Lower lobe of right lung (tissue), 2 donors: ENCODE data around the gene TMEM167B. TPM values are rescaled to one million over a fixed set of nuclear protein-coding genes. Genes with fewer than 3 reads are reported as not detected.

ENCODE experiments used
- ATAC-seq, 2 donors: fragments of 200-7000 bp; cut with Tn5 transposase; one replicate each; pipeline ENCODE4 v1.9.1; 2020 to 2022; ENCODE audit warnings: mild to moderate bottlenecking in 2 of 2, moderate library complexity in 2 of 2
- DNase-seq: peaks from one replicate; pipeline ENCODE4 v3.0.0-alpha.2; 2020
- H3K27ac ChIP-seq: fragments of 200-600 bp; one replicate; pipeline ENCODE4 v1.8.0; 2022
- H3K27me3 ChIP-seq: fragments of 200-600 bp; one replicate; pipeline ENCODE4 v1.8.0; 2022; ENCODE audit warnings: low read depth
- H3K36me3 ChIP-seq: fragments of 200-600 bp; one replicate; pipeline ENCODE4 v1.8.0; 2022; ENCODE audit warnings: mild to moderate bottlenecking
- H3K4me1 ChIP-seq: fragments of 200-600 bp; one replicate; pipeline ENCODE4 v1.8.0; 2022
- H3K4me3 ChIP-seq: fragments of 200-600 bp; one replicate; pipeline ENCODE4 v1.8.0; 2022; ENCODE audit warnings: mild to moderate bottlenecking
- H3K9me3 ChIP-seq: fragments of 200-600 bp; one replicate; pipeline ENCODE4 v1.8.0; 2022
- intact Hi-C: fragments of 100-400 bp; cut with DNase I; formaldehyde crosslinking; loops from one replicate; pipeline ENCODE4 v1.11.0; 2022
- total RNA-seq: library from RNA; stranded (reverse); fragmentation: NEBNext Ultra II Directional; extraction: Animal tissue kit (Norgen Biotek cat#: 25700); gene quantifications from one replicate; pipeline ENCODE4 v1.2.1, GENCODE V29; 2021
- TF ChIP-seq, protein P1 (sequence below): fragments of 200-600 bp; IDR thresholded peaks from one replicate; pipeline ENCODE4 v1.8.0; 2022; ENCODE audit warnings: antibody characterized with exemption, mild to moderate bottlenecking
- donor health status: DM: no; HTN: yes; CAD: no; lungs with severe emphysema.

Gene TMEM167B
- total RNA-seq, 1 donor from 2014 or later, result 45.9 TPM

DNA sequence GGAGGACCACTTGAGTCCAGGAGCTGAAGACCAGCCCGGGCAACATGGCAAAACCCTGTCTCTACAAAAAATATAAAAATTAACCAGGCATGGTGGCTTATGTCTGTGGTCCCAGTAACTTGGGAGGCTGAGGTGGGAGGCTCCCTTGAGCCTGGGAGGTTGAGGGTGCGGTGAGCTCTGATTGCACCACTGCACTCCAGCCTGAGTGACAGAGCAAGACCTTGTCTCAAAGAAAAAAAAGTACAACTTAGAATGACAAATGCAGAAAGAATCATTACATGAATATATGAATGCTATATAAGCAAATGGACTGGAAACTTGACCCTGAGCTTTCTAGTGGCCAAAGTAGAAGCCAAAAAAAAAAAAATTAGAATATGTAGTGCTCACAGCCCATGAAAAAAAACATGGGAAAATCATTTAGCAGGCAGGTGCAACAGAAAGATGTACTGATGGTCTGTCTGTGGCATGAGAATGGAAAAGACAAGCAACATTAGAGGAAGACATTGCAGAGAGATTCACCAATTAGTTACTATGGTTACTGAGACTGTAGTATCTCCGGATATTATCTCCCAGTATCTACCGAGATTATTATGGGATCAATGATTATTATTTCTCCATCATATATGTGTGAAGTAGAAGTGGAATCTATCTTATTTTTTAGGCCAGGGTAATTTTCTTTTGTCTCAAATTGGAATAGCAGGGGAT, 42.6 kb downstream of the TMEM167B start:
- TF ChIP-seq, protein P1, sequence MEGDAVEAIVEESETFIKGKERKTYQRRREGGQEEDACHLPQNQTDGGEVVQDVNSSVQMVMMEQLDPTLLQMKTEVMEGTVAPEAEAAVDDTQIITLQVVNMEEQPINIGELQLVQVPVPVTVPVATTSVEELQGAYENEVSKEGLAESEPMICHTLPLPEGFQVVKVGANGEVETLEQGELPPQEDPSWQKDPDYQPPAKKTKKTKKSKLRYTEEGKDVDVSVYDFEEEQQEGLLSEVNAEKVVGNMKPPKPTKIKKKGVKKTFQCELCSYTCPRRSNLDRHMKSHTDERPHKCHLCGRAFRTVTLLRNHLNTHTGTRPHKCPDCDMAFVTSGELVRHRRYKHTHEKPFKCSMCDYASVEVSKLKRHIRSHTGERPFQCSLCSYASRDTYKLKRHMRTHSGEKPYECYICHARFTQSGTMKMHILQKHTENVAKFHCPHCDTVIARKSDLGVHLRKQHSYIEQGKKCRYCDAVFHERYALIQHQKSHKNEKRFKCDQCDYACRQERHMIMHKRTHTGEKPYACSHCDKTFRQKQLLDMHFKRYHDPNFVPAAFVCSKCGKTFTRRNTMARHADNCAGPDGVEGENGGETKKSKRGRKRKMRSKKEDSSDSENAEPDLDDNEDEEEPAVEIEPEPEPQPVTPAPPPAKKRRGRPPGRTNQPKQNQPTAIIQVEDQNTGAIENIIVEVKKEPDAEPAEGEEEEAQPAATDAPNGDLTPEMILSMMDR, result no peak
- Histone ChIP-seq H3K36me3 (no peaks in the 10 kb centered on the region), H3K4me3 (no peak overlapping the region), H3K27ac (no peak overlapping the region), H3K4me1 (peaks cover 11% of the 10 kb centered on the region), H3K27me3 (no peaks in the 10 kb centered on the region), H3K9me3 (no peaks in the 10 kb centered on the region)
- no peak for DNase-seq
- ATAC-seq, result no peak
- intact Hi-C loops, result no loop called here

DNA sequence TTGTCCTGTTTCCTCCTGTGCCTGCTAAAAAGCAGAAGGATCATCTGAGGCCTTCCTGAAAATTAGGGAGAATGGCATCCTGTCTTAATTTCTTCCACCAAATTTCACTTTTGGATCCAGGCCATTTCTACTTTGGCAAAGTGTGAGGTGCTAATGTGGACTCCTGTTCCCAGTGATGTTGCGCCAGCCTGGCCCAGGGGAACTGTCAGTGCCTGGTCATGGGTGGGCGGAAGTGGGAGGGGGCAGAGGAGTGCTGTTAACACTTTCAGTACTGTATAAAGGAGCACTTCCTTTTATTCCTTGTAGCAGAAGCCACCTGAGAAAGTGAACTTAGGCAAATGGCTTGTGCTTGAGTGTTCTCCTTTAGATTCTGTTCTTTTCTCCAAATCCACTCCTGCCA, 43.3 kb downstream of the TMEM167B start:
- Histone ChIP-seq H3K4me1 (peaks cover 11% of the 10 kb centered on the region), H3K27ac (no peak overlapping the region)

DNA sequence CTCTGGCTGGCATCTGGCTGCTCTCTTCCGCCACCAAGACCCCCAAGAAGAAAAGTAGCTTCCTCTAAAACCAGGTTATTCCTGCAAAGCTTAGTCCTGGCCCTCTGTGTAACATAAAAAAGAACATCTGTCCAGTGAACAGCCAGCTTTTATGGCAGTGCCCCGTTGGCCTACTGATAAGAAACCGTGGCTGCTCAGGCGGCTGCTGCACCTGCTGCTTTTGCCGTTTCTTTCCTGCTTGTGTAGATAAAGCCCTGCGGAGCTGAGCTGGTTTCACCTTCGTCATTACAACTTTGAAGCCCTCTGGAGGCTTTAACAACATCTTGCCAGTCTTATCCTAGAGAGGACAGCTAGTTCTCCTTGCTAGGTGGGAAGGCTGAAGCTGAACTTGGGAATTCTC, 43.9 kb downstream of the TMEM167B start:
- no peak overlapping the region for H3K4me3 ChIP-seq
- H3K9me3 ChIP-seq, result no peaks in the 10 kb centered on the region
- no peak for ATAC-seq
- H3K27ac ChIP-seq, result no peak overlapping the region
- no peak for DNase-seq
- no peaks in the 10 kb centered on the region for H3K27me3 ChIP-seq
- H3K36me3 ChIP-seq, result no peaks in the 10 kb centered on the region
- peaks cover 11% of the 10 kb centered on the region for H3K4me1 ChIP-seq
- intact Hi-C loops, result no loop called here
- TF ChIP-seq, protein P1, result no peak

More for the DNA sequence above, 43.3 kb downstream of the TMEM167B start:
- Histone ChIP-seq H3K36me3 (no peaks in the 10 kb centered on the region), H3K9me3 (no peaks in the 10 kb centered on the region), H3K4me3 (no peak overlapping the region), H3K27me3 (no peaks in the 10 kb centered on the region)
- DNase-seq, result peak; percentile 81
- TF ChIP-seq, protein P1, result no peak
- ATAC-seq, result peak; percentile 64 to 75
- intact Hi-C loops, result no loop called here

DNA sequence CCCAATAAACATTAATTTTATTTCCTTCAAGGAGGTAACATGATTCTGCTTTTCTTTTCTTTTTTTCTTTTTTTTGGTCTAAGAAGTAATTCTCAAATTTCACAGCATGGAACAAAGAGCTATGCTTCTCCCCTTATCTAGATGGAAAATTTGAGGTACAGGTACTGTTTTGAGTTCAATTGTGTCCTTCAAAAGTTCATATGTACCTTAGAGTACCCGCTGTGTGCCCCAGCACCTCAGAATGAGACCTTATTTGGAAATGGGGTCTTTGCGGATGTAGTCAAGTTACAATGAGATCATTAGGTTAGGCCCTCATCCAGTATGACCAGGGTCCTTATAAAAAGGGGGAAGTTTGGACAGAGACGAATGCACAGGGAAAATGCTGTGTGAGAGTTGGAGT, 45.4 kb downstream of the TMEM167B start:
- Histone ChIP-seq H3K9me3 (no peaks in the 10 kb centered on the region), H3K36me3 (no peaks in the 10 kb centered on the region), H3K27ac (no peak overlapping the region), H3K27me3 (no peaks in the 10 kb centered on the region), H3K4me1 (peaks cover 11% of the 10 kb centered on the region), H3K4me3 (no peak overlapping the region)
- TF ChIP-seq, protein P1, result no peak
- no peak for DNase-seq
- intact Hi-C loops, result no loop called here
- ATAC-seq, result no peak

DNA sequence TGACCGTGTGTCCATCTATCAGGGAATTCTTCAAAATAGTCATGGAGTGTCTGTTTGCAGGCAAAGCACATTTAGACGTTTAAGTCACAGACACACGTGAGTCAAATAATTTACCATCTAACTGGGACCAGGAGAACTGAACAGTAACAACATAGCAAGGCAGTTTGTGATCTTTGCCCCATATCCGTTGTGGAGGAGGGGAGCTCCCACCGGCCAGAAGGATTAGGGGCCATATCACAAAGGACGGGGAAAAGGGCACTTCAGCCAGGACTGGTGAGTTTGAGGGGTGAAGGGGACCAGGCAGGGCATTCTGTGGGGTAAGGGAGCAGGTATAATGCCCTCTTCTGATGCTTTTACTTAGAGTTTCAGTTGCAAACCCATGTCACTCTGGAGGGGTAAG, 46.2 kb downstream of the TMEM167B start:
- TF ChIP-seq, protein P1, result no peak
- ATAC-seq (no peak), DNase-seq (no peak)
- H3K4me1 ChIP-seq, result peaks cover 11% of the 10 kb centered on the region
- intact Hi-C loops, result no loop called here
- H3K36me3 ChIP-seq, result no peaks in the 10 kb centered on the region
- no peak overlapping the region for H3K27ac ChIP-seq
- no peaks in the 10 kb centered on the region for H3K27me3 ChIP-seq
- H3K9me3 ChIP-seq, result no peaks in the 10 kb centered on the region
- H3K4me3 ChIP-seq, result no peak overlapping the region
